Suppressor macrophage (primary cell): ENCODE results near the gene PFDN5.
A peak's percentile ranks its signal among the peaks of the same experiment; 100 is the strongest.

Experiments
- DNase-seq, 4 experiments: peaks; one replicate each; pipeline ENCODE4 v3.0.0-alpha.2; 2020 to 2022
- total RNA-seq, 17 experiments: gene quantifications; one replicate each; lab custom pipeline; 2026; ENCODE audit warnings: mixed read lengths in 6 of 17, inconsistent platforms in 3 of 17; lab: John Stamatoyannopoulos, UW

PFDN5 gene
- total RNA-seq: 1.4 to 8.6 (median 3.8) reads per million in 17 experiments

DNA sequence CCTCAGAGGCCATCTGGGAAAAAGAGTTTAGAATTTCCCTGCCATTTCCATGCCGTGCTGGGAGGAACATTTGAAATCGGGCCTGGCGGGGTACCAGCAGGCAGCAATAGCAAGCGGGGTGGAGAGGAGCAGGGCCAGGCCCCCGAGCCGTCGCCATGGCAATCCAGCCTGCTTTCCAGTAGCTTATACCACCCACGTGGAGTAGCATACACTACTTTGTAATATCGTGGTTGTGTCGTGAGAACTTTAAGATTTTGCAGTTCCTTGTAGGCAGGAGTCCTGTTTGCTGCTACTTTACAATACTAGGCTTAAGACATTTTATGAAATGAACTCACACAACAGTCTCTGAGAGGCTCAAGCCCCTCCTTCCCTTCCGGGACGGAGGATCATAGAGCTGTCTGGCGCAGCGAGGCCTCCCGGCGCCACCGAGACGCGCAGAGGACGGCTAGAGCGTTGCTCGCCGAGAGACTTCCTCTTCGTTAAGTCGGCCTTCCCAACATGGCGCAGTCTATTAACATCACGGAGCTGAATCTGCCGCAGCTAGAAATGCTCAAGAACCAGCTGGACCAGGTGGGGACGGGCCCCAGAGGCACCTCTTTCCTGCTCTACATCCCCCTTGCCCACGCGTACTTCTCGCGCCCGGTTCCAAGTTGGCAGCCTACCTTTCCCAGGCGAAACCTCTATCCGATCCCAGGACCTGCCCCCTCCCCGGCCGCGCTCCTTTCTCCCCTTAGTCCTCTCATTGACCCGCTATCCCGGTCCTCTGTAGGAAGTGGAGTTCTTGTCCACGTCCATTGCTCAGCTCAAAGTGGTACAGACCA lies at the start of gene PFDN5:
PFDN5 (plus strand) TSS at position 473 of the 821 bp plus-strand sequence; CDS start at position 499, 26 bp downstream.
- peak; percentile 87 to 95 (median 94) for DNase-seq

DNA sequence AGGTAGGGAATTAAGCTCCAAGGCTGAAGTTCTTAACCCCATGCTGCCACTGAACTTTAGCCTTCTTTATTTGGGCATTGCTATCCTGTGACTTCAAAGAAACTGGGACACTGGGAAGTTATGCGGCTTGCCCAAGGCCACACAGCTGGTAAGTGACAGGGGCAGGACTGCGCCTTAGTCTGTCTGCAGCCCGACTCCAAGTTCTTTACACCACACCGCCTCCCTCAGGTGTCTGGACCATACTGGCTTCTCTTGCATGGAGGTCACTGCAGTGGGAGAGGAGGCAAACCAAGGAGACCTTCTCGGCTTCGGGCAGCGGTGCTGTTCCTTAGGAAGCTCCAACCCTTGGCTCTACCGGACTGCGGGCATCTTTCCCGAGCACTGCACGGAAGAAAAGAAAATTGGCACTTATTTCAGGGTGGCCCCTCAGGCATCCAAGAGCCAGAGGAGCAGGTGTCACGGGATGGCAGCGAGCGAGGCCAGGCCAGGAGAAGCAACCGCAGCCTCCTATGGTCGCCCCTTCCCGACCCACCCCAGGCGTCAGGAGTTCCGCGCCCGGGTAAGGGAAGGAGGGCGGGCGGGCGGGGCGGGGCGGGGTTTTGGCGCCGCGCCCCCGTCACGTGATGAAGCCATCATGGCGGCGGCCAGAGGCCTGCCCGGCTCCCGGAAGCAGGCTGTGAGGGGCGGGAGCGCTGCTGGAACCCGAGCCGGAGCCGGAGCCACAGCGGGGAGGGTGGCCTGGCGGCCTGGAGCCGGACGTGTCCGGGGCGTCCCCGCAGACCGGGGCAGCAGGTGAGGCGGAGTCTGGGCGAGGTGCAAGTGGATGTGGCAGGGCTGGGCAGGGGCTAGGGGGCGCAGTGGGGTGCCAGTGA lies 43.6 kb upstream of the PFDN5 start:
- peak; percentile 83 to 92 (median 88) for DNase-seq

DNA sequence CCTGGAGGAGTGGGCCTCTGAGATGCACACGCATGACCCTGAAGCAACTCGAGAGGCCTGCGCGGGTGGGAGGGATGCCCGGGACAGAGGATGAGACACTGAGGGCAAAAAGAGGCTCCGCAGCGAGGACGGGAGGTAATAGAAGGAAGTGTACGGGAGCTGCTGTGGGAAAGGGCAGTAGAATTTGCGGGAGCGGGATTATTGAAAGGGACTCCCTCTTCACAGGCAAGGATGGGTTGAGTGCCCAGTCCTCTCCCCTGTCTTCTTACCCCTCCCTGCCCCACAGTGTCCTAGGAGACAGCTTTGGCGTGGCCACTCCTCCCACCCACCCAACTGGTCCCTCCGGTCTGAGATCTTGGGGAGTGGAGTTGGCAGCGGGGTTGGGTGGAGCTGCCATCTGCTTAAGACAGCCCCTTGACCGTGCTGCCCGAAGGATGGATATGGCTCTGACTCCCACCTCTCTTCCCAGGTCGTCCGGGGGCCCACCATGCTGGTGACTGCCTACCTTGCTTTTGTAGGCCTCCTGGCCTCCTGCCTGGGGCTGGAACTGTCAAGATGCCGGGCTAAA lies 42.9 kb upstream of the PFDN5 start:
- no peak for DNase-seq

DNA sequence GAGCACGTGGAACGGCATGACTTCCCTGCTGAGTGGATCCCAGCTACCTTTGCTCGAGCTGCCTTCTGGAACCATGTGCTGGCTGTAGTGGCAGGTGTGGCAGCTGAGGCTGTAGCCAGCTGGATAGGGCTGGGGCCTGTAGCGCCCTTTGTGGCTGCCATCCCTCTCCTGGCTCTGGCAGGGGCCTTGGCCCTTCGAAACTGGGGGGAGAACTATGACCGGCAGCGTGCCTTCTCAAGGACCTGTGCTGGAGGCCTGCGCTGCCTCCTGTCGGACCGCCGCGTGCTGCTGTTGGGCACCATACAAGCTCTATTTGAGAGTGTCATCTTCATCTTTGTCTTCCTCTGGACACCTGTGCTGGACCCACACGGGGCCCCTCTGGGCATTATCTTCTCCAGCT lies 42.0 kb upstream of the PFDN5 start:
- no peak for DNase-seq

DNA sequence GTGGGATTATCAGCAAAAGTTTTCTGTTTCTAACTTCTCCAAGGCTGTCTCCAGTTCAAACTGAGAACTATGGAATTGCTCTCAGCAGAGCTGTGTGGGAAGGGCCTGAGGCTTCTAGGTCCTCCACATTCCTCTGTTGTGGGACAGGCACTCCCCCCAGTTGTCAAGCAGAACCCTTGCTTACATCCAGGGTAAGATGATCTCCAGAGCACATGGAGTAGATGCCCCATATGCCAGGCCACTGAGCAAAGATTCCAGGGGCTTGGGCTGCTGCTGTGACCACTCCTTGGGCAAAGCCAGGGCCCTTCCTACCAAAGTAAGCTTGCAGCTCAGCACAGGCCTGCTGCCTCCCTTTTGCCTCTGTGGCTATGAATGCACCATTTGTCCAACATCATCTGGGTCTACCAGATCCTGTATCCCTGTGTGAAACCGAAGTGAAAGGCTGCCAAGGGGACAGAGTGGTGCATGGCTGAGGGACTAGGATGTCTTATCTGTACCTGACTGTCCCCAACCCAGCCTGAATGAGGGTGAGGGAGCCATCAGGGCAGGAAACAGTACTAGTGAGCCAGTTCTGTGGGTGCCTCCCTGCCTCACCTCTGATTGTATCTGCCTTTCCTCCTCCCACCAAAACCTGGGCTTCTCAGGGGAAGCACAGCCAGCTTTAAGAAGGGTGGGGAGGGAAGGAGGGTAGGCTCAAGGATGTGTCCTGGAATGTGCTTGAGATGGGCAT lies 40.4 kb upstream of the PFDN5 start:
- no peak for DNase-seq

DNA sequence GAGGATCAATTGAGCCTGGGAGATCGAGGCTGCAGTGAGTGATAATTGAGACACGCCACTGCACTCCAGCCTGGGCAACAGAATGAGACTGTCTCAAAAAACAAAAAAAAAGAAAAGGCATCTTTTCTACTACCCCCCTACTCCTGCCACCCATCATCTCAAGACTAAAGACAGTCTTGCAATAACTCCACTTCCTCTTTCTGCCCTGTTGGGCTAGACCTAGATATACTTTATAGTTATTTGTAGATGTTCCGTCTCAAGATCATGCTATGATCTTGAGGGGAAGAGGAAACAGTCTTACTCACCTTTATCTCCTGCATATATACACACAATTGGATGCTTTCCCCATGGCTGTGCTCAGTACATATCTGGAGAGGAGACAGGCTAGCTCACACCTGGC lies 39.3 kb upstream of the PFDN5 start:
- peak; percentile 21 to 77 (median 62) for DNase-seq

DNA sequence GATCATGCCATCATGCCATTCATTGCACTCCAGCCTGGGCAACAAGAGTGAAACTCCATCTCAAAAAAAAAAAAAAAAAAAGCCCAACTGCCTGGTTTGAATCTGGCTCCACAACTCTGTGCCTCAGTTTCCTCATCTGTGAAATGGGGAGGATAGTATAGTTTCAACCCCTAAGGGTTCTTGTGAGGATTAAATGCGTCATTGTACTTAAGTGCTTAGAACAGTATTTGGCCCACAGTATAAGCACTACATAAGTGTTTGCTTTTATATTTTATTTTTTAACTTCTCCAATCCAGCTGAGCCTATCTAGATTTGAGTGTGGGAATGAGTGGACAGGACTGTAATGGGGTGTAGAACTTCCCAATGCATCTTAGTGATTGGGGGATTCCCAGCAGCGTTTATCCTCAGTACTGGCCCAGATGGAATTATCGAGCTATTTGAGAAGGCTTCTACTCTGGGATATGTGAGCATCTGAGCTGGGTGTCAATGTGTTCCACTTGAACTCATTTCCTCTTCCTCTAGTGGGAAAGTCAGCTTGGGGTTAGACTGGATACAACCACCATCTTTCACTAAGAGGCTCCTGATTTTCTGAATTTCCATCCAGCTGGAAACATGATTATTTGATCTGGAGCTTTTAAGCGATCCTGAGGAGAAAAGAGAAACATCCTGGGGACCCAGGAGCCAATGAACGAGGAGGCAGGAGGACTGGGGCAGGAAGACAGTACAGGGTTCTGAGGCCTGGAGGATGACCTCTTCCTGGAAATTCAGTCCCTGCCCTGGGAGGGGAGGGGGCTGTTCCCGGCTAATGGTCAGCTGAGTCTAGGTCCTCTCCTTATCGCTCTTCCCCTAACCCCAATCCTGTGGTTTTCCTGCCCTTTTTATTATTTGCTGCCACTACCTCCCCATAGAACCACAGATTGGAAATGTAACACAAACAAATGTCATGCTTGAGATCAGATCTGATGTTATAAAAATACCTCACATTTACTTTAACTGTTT lies 36.5 kb upstream of the PFDN5 start:
- no peak for DNase-seq

DNA sequence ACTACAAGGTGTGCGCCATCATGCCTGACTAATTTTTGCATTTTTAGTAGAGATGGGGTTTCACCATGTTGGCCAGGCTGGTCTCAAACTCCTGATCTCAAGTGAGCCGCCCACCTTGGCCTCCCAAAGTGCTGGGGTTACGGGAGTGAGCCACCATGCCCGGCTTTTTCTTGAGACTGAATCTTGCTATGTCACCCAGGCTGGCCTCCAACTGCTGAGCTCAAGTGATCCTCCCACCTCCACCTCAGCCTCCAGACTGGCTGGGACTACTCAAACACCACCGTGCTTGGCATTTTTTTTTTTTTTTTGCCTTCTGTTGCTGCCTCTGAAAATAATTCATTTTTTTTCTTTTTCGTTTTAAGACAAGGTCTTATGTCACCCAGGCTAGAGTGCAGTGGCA lies 35.5 kb upstream of the PFDN5 start:
- DNase-seq: no peak

DNA sequence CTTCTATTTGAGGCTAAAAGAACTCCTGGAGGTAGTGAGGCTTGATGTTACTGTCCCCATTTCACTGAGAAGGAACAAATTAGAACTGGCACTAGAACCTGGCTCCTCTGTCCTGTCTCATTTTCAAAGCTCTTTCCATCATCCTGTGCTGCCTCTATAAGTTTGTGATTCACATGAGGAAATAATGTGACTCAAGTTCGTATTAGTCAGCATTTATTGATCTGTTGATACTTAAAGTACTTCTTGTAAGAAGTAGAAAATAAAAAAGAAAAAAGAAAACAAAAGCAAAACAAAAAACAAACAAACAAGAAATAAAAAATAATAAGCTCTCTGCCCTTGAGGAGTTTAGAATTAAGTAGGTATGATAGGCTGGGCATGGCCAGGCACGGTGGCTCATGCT lies 29.6 kb upstream of the PFDN5 start:
- no peak for DNase-seq

DNA sequence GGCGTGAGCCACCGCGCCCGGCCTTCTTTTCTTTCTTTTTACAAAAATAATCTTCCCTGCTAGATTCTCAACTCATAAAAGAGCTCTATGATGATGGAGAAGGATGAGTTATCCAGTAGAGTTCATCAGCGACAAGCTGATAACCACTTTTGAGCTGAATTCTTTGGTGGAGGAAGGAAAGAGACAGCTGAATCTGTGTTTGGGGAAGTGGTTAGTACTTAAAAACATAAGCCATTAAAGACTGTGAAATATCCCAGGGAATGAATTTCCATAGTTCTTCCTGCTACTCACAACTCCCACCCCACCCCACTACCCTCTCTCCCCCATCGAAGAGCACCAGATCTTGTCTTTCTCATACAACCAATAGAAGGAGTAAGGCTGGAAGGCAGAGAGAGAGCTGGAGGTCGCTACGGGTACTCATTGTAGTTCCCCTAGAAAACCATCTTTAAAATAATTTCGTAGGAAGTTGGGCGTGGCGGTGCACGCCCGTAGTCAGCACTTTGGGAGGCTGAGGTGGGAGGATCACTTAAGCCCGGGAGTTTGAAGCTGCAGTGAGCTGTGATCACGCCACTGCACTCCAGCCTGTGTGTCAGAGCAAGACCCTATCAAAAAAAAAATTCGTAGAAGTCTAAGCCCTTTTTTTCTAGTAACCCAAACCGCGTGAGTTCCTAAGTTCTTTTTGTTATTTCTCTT lies 27.9 kb upstream of the PFDN5 start:
- DNase-seq: peak; percentile 84 to 88 (median 87)

DNA sequence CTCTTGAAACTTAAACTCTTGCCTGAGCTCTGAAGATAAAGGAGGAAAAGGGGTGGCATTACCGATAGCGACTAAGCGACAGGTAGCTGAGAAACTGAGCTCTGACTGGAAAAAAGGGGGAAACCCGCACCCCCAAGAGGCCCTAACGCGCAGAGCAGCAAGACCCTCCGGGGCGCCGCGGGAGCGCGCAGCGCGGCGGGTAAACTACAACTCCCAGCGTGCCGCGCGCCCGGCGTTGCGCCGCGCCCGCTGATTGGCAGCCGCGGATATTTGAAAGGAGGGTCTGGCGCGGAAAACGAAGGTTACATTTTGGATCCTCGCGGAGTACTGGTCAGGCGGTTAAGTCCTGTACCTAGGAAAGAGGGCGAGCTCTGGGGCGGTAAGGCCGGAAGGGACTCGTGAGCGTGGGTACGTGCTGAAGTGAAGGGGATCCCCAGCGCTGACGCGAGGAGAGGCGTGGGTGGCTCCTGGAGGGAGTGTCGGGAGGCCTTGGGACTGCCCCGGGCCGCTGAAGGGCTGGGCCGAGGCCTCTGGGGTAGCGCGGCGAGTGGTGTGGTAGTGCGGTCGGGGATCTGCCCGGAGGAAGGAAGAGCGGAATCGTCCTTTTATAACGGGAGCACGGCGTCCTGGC lies 27.2 kb upstream of the PFDN5 start, which contains the start of gene ESPL1:
ESPL1 (plus strand) TSS at position 301 of the 631 bp plus-strand sequence. CDS start 468 bp downstream, outside the sequence.
- peak; percentile 89 to 94 (median 92) for DNase-seq

DNA sequence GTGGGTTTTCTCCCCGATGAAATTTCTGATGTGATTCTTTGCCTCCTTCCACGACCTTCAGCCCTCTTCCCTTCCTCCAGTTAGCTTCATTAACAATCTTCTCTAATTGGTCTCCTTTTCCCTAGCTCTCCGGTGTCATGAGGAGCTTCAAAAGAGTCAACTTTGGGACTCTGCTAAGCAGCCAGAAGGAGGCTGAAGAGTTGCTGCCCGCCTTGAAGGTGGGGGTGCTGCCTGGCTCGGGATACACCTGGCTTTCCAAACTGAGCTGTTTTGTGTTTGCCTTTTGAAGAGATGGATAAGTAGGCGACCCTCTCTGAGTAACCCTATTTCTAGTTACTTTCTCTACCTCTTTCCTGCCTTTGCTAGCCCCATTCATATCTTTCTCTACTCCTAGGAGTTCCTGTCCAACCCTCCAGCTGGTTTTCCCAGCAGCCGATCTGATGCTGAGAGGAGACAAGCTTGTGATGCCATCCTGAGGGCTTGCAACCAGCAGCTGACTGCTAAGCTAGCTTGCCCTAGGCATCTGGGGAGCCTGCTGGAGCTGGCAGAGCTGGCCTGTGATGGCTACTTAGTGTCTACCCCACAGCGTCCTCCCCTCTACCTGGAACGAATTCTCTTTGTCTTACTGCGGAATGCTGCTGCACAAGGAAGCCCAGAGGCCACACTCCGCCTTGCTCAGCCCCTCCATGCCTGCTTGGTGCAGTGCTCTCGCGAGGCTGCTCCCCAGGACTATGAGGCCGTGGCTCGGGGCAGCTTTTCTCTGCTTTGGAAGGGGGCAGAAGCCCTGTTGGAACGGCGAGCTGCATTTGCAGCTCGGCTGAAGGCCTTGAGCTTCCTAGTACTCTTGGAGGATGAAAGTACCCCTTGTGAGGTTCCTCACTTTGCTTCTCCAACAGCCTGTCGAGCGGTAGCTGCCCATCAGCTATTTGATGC lies 26.4 kb upstream of the PFDN5 start:
- no peak for DNase-seq

DNA sequence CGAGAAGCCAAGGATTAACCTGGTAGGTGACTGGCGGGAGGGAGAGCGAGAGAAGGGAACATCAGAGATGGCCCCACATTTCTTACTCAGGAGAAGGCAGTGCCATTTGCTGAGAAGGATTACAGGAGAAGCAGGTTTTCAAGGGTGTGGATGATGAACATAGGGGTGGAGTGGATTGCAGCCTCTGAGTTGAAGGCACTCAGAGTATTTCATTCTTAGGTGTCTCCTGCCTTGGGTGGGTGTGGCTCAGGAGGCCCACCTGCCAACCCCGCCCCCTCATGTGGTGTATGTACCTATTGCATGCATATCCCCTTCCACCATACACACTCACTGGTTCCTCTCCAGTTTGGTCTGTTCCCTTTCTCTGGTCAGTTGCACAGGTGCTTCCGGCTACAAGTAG lies 20.9 kb upstream of the PFDN5 start:
- DNase-seq: no peak

DNA sequence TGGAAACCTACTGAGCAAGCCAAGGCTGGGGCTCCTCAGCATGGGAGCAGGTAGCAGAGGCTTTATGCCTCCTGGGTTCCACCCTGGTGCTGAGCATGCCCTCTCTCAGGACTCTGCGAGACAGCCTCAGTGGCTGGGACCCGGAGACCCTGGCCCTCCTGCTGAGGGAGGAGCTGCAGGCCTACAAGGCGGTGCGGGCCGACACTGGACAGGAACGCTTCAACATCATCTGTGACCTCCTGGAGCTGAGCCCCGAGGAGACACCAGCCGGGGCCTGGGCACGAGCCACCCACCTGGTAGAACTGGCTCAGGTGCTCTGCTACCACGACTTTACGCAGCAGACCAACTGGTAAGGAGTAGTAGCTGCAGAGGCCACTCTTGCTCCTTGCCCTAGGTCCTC lies 18.8 kb upstream of the PFDN5 start:
- no peak for DNase-seq

DNA sequence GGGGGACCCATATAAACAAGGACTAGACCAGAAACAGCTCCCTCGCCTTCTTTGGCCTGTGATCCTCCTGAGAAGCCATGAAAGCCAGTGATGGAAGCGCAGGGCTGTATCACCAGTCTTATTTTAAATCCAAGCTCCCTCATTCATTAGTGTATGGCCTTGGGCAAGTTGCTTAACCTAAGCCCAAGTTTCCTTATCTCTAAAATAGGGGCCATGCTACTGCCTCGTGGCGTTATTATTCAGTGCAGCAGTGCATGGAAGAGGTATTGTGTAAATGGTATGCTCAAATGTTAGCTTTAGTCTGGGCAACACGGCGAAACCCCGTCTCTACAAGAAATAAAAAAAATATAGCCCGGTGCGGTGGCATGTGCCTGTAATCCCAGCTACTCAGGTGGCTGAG lies 17.4 kb upstream of the PFDN5 start:
- no peak for DNase-seq

DNA sequence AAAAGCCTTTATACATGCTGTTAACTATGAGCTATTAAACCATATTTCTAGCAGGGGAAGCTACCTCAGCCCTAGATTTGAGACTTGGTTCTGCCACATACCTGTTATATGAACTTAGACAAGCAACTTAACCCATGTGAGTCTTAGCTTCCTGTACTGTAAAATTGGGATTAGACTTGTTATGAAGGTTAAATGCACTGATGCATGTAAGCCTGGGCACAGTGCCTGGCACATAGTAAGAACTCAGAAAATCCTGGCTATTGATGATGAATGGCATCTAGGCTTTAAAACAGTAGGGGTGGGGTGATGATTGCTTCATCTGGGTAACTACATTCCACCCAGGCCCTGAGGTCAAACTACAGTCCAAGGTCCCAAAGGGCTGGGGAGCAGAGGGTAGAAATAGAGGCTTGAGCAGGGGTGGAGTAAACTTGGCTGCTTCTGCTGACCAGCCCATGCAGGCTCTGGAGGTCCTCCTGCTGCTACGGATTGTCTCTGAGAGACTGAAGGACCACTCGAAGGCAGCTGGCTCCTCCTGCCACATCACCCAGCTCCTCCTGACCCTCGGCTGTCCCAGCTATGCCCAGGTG lies 16.0 kb upstream of the PFDN5 start:
- DNase-seq: no peak

DNA sequence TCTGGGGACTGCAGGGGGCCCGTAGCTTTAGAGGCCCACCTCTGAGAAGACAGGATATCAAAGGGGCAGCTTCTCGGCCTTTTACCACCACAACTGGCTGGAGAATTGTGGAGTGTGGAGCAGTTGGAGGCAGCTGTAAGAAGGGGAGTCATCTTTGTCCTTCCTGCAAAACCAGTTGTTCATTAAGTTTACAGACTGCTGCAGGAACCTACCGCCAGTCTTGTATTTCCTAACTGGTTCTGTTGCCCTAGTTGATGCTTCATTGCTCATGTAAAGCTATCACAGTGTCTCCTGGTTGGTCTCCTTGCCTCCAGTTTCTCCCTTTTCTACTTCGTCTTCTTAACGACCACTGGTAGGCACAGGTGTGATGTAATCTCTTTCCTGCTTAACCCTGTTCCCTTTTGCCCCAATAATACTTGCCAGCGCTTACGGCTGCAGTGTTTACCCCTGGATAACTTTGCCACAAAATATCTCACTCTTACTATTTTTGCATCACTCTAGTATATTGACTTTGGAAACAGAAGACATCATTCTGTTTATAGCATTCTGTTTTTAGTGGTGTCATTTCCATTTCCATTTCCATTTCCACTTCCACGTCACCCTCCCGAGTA lies 15.3 kb upstream of the PFDN5 start:
- no peak for DNase-seq

DNA sequence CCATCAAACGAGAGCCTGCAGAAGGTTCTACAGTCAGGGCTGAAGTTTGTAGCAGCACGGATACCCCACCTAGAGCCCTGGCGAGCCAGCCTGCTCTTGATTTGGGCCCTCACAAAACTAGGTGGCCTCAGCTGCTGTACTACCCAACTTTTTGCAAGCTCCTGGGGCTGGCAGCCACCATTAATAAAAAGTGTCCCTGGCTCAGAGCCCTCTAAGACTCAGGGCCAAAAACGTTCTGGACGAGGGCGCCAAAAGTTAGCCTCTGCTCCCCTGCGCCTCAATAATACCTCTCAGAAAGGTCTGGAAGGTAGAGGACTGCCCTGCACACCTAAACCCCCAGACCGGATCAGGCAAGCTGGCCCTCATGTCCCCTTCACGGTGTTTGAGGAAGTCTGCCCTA lies 8.9 kb upstream of the PFDN5 start:
- DNase-seq: no peak
